ENCODE data around the gene CCDC188. TPM values are rescaled to one million over a fixed set of nuclear protein-coding genes. Genes with fewer than 3 reads are reported as not detected.

Gene CCDC188
- total RNA-seq, 5 donors from 2014 or later (not counting 1 experiment from before 2014, with no cell fraction given) = 0.18 to 0.66 (median 0.58) TPM; not detected in 2

- CTCF ChIA-PET = interaction anchor here in 1 of 2 donors (0.5 kb wide), 1 partner anchor 139 kb away, joined by 3 read pairs; no protein-coding TSS in a partner anchor
- Histone ChIP-seq H3K4me3 (ENCODE audit: control insufficient read depth in 1 of 2, extremely low read depth in 1 of 2, low read length in 1 of 2) (no peak overlapping the region), H3K27me3 (replicated peaks in 1 of 2; ENCODE audit: control insufficient read depth in 2 of 2, extremely low read depth in 1 of 2, insufficient read depth in 2 of 2, low read length in 1 of 2) (no peaks in the 10 kb centered on the region), H3K9me3 (no peaks in the 10 kb centered on the region), H3K4me1 (ENCODE audit: control insufficient read depth in 1 of 2, extremely low read depth in 1 of 2, insufficient read depth in 2 of 2, low read length in 2 of 2) (peaks cover 4 to 14% of the 10 kb centered on the region in 2 experiments), H3K27ac (ENCODE audit: low read length) (no peak overlapping the region), H3K36me3 (ENCODE audit: control insufficient read depth in 2 of 2, extremely low read depth in 1 of 2, insufficient read depth in 1 of 2, low read length in 1 of 2) (peaks cover 22 to 57% of the 10 kb centered on the region in 2 donors)
- Mint-ChIP-seq H3K36me3 (peaks cover 17% of the 10 kb centered on the region), H3K9me3 (no peaks in the 10 kb centered on the region), H3K27me3 (no peaks in the 10 kb centered on the region), H3K4me3 (no peak overlapping the region), H3K4me1 (peaks cover 12 to 23% (median 14%) of the 10 kb centered on the region in 3 donors), H3K27ac (no peak overlapping the region)
- no peak for DNase-seq
- no peak for ATAC-seq (replicated peaks in 1 of 4)
- WGBS (ENCODE audit: insufficient coverage) = 95% methylated on average over 6 of the region's 7 CpGs
- POLR2A ChIA-PET = no interaction called here
These were observed 45.2 kb downstream of the CCDC188 start for GRCh38 chr22:20105456-20106204.

- Mint-ChIP-seq H3K36me3 (peaks cover 15% of the 10 kb centered on the region), H3K27ac (peak overlapping the region; percentile 79 to 97), H3K4me1 (peaks cover 35 to 49% (median 41%) of the 10 kb centered on the region in 3 donors), H3K27me3 (no peaks in the 10 kb centered on the region), H3K9me3 (no peaks in the 10 kb centered on the region), H3K4me3 (peak overlapping the region in 1 of 3 donors; percentile 76)
- Histone ChIP-seq H3K4me1 (ENCODE audit: control insufficient read depth in 1 of 2, extremely low read depth in 1 of 2, insufficient read depth in 2 of 2, low read length in 2 of 2) (peaks cover 26 to 37% of the 10 kb centered on the region in 2 experiments), H3K36me3 (ENCODE audit: control insufficient read depth in 2 of 2, extremely low read depth in 1 of 2, insufficient read depth in 1 of 2, low read length in 1 of 2) (peaks cover 9 to 37% of the 10 kb centered on the region in 2 donors), H3K4me3 (ENCODE audit: control insufficient read depth in 1 of 2, extremely low read depth in 1 of 2, low read length in 1 of 2) (no peak overlapping the region), H3K27ac (ENCODE audit: low read length) (no peak overlapping the region), H3K27me3 (replicated peaks in 1 of 2; ENCODE audit: control insufficient read depth in 2 of 2, extremely low read depth in 1 of 2, insufficient read depth in 2 of 2, low read length in 1 of 2) (no peaks in the 10 kb centered on the region), H3K9me3 (no peaks in the 10 kb centered on the region)
- DNase-seq = no peak
- no peak for ATAC-seq (replicated peaks in 1 of 4)
- CTCF ChIA-PET = interaction anchor here in 1 of 2 donors (0.7 kb wide), 1 partner anchor 9 kb away, joined by 4 read pairs; no protein-coding TSS in a partner anchor
- POLR2A ChIA-PET = no interaction called here
- 95% methylated on average over 4 of the region's 12 CpGs for WGBS (ENCODE audit: insufficient coverage)
These were observed 48.6 kb downstream of the CCDC188 start for GRCh38 chr22:20102203-20102780.

DNA sequence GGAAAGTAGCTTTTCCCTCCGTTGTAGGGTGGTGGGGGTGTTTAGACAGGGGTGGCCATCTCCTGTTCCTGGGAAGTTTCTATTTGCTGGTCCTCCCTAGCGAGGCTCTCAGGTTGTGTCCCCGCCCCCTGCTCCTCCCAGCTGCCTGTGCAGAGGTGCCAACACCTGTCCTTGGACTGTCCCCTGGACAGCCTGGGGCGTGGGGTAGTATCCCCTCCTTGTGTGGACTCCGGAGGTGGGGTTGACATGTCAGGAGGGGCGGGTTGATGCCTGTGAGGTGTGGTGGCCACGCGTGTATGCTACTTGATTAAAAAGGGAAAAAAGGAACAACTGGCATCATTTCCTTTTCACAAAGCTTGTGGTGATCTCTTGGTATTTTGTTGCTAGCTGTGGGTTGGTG is 49.2 kb downstream of the CCDC188 start:
- Histone ChIP-seq H3K4me3 (ENCODE audit: control insufficient read depth in 1 of 2, extremely low read depth in 1 of 2, low read length in 1 of 2) (no peak overlapping the region), H3K9me3 (no peaks in the 10 kb centered on the region), H3K4me1 (ENCODE audit: control insufficient read depth in 1 of 2, extremely low read depth in 1 of 2, insufficient read depth in 2 of 2, low read length in 2 of 2) (peaks cover 26 to 37% of the 10 kb centered on the region in 2 experiments), H3K27ac (ENCODE audit: low read length) (no peak overlapping the region), H3K27me3 (replicated peaks in 1 of 2; ENCODE audit: control insufficient read depth in 2 of 2, extremely low read depth in 1 of 2, insufficient read depth in 2 of 2, low read length in 1 of 2) (no peaks in the 10 kb centered on the region), H3K36me3 (ENCODE audit: control insufficient read depth in 2 of 2, extremely low read depth in 1 of 2, insufficient read depth in 1 of 2, low read length in 1 of 2) (peaks cover 2 to 36% of the 10 kb centered on the region in 2 donors)
- 47% methylated on average over 4 of the region's 8 CpGs for WGBS (ENCODE audit: insufficient coverage)
- Mint-ChIP-seq H3K9me3 (no peaks in the 10 kb centered on the region), H3K27ac (peak overlapping the region; percentile 88 to 97), H3K27me3 (no peaks in the 10 kb centered on the region), H3K4me1 (peaks cover 37 to 49% (median 44%) of the 10 kb centered on the region in 3 donors), H3K36me3 (peaks cover 19% of the 10 kb centered on the region), H3K4me3 (peak overlapping the region in 1 of 3 donors; percentile 76)
- DNase-seq (no peak), ATAC-seq (replicated peaks in 1 of 4) (no peak)
- ChIA-PET CTCF (no interaction called here), POLR2A (interaction anchor here in 1 of 2 donors (0.5 to 0.7 kb wide), 2 partner anchors 27 to 464 kb away, joined by 4 to 8 read pairs; no protein-coding TSS in a partner anchor)

- Histone ChIP-seq H3K27ac (ENCODE audit: low read length) (peak overlapping the region; percentile 88), H3K27me3 (replicated peaks in 1 of 2; ENCODE audit: control insufficient read depth in 2 of 2, extremely low read depth in 1 of 2, insufficient read depth in 2 of 2, low read length in 1 of 2) (no peaks in the 10 kb centered on the region), H3K4me3 (ENCODE audit: control insufficient read depth in 1 of 2, extremely low read depth in 1 of 2, low read length in 1 of 2) (no peak overlapping the region), H3K9me3 (no peaks in the 10 kb centered on the region), H3K36me3 (ENCODE audit: control insufficient read depth in 2 of 2, extremely low read depth in 1 of 2, insufficient read depth in 1 of 2, low read length in 1 of 2) (peaks cover 17 to 34% of the 10 kb centered on the region in 2 donors), H3K4me1 (ENCODE audit: control insufficient read depth in 1 of 2, extremely low read depth in 1 of 2, insufficient read depth in 2 of 2, low read length in 2 of 2) (peaks cover 26 to 42% of the 10 kb centered on the region in 2 experiments)
- Mint-ChIP-seq H3K4me3 (peak overlapping the region in 1 of 3 donors; percentile 76), H3K9me3 (peaks cover 0 to 7% (median 0%) of the 10 kb centered on the region in 3 donors), H3K4me1 (peaks cover 37 to 49% (median 46%) of the 10 kb centered on the region in 3 donors), H3K36me3 (peaks cover 41% of the 10 kb centered on the region), H3K27me3 (no peaks in the 10 kb centered on the region), H3K27ac (peak overlapping the region; percentile 88 to 97)
- WGBS (ENCODE audit: insufficient coverage) = 93% methylated on average over 4 of the region's 6 CpGs
- no peak for DNase-seq
- ChIA-PET CTCF (no interaction called here), POLR2A (no interaction called here)
- ATAC-seq (replicated peaks in 1 of 4) = no peak
These were observed 51.6 kb downstream of the CCDC188 start for GRCh38 chr22:20099099-20099711.

Other genes starting within 250 kb of the CCDC188 start
- gene COMT, start 209.3 kb downstream of the CCDC188 start, total RNA-seq = 10 to 100 TPM; 30.6 to 53.1 (median 50.5) TPM
- gene TXNRD2, start 209.2 kb downstream of the CCDC188 start, total RNA-seq = 10 to 100 TPM; 26.5 to 47.4 (median 28.7) TPM
- gene ARVCF, start 134.2 kb downstream of the CCDC188 start, total RNA-seq = 1 to 10 TPM; 2.5 to 8.6 (median 6.4) TPM
- gene TANGO2, start 129.9 kb downstream of the CCDC188 start, total RNA-seq = 10 to 100 TPM; 29.9 to 48.4 (median 43.7) TPM
- 10 to 100 TPM; 38.4 to 48.1 (median 45.1) TPM for gene DGCR8, start 70.8 kb downstream of the CCDC188 start, total RNA-seq
- 10 to 100 TPM; 64.0 to 81.1 (median 75.4) TPM for gene RANBP1, start 35.0 kb downstream of the CCDC188 start, total RNA-seq
- 100 to 1,000 TPM in 3 of 5 donors, 10 to 100 TPM in 2; 87.6 to 136 (median 123) TPM for gene TRMT2A, start 33.8 kb downstream of the CCDC188 start, total RNA-seq
- gene ZDHHC8, start 19.3 kb downstream of the CCDC188 start, total RNA-seq = 100 to 1,000 TPM in 1 of 5 donors, 10 to 100 TPM in 4; 68.4 to 102 (median 92.1) TPM
- gene RTN4R, start 117.3 kb upstream of the CCDC188 start, total RNA-seq = 1 to 10 TPM in 3 of 5 donors, under 1 TPM in 2; 0.33 to 4.1 (median 2.5) TPM
- gene DGCR6L, start 169.0 kb upstream of the CCDC188 start, total RNA-seq = 10 to 100 TPM; 34.9 to 50.7 (median 46.7) TPM
- 10 to 100 TPM in 3 of 5 donors, 1 to 10 TPM in 2; 6.8 to 19.7 (median 17.3) TPM for gene ZNF74, start 243.1 kb upstream of the CCDC188 start, total RNA-seq

All from T-cell (primary cell).